HL-60 (cell line): ENCODE measurements around the gene AP2A2.

Source experiments
- GABPA ChIP-seq: IDR thresholded peaks from 2 replicates; pipeline ENCODE4 v1.6.1; 2012; ENCODE audit warnings: low read depth
- POLR2AphosphoS5 ChIP-seq: IDR thresholded peaks from 2 replicates; pipeline ENCODE4 v1.6.1; 2012; ENCODE audit warnings: low read depth
- TF ChIP-seq, protein P1 (sequence below): IDR thresholded peaks from one replicate; pipeline ENCODE4 v1.5.1; 2011; ENCODE audit warnings: low read length, control low read depth, inconsistent platforms; ENCODE audit not compliant: insufficient read depth
- TF ChIP-seq, protein P2 (sequence below): IDR thresholded peaks from 2 replicates; pipeline ENCODE4 v1.6.1; 2012; ENCODE audit warnings: low read depth; ENCODE audit not compliant: insufficient replicate concordance

DNA sequence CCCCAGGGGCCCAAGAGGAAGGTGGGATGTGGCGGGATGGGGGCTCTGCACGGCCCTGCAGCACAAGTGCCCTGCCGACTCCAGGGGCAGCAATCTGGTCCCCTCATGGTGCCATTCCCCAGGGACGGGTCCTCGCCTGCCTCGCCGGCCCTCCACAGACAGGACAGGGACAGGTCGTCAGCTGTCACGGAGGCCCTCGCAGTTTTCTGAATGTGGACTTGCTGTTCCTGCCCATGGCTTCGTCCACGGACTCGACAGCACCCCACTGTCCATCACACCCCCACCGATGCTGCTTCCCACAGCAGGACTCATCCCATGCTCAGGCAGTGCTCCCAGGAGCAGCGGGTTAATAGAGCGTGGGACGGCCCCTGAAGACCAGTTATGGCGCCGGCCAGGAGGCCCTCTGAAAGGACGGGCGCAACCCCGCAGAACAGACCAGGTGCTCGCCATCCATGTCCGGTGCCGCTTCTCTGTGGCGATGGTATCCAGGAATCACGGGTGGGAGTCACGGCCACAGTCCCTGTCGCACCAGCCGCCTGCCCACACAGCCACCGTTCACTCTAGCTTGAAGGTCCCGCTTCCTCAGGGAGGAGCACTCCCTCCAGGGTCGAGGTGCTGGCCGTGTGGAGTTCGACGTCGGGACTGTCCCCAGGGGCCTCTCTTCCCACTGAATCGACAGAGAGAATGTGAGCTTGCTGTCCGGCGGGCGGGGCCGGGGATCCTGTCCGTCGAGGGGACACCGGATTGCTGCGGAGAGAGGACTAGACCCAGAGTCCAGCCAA, 130.5 kb downstream of the AP2A2 start:
- TF ChIP-seq, protein P1, sequence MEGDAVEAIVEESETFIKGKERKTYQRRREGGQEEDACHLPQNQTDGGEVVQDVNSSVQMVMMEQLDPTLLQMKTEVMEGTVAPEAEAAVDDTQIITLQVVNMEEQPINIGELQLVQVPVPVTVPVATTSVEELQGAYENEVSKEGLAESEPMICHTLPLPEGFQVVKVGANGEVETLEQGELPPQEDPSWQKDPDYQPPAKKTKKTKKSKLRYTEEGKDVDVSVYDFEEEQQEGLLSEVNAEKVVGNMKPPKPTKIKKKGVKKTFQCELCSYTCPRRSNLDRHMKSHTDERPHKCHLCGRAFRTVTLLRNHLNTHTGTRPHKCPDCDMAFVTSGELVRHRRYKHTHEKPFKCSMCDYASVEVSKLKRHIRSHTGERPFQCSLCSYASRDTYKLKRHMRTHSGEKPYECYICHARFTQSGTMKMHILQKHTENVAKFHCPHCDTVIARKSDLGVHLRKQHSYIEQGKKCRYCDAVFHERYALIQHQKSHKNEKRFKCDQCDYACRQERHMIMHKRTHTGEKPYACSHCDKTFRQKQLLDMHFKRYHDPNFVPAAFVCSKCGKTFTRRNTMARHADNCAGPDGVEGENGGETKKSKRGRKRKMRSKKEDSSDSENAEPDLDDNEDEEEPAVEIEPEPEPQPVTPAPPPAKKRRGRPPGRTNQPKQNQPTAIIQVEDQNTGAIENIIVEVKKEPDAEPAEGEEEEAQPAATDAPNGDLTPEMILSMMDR = no peak
- TF ChIP-seq, protein P2, sequence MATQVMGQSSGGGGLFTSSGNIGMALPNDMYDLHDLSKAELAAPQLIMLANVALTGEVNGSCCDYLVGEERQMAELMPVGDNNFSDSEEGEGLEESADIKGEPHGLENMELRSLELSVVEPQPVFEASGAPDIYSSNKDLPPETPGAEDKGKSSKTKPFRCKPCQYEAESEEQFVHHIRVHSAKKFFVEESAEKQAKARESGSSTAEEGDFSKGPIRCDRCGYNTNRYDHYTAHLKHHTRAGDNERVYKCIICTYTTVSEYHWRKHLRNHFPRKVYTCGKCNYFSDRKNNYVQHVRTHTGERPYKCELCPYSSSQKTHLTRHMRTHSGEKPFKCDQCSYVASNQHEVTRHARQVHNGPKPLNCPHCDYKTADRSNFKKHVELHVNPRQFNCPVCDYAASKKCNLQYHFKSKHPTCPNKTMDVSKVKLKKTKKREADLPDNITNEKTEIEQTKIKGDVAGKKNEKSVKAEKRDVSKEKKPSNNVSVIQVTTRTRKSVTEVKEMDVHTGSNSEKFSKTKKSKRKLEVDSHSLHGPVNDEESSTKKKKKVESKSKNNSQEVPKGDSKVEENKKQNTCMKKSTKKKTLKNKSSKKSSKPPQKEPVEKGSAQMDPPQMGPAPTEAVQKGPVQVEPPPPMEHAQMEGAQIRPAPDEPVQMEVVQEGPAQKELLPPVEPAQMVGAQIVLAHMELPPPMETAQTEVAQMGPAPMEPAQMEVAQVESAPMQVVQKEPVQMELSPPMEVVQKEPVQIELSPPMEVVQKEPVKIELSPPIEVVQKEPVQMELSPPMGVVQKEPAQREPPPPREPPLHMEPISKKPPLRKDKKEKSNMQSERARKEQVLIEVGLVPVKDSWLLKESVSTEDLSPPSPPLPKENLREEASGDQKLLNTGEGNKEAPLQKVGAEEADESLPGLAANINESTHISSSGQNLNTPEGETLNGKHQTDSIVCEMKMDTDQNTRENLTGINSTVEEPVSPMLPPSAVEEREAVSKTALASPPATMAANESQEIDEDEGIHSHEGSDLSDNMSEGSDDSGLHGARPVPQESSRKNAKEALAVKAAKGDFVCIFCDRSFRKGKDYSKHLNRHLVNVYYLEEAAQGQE = no peak
- no peak for TF ChIP-seq POLR2AphosphoS5
- no peak for TF ChIP-seq GABPA
